Measurements from ENCODE around the gene TRIM4.
A peak's percentile ranks its signal among the peaks of the same experiment; 100 is the strongest.
"Not testable (repeated sequence)": the region's sequence is repeated elsewhere in the genome, so short reads cannot be mapped to it uniquely, and the experiment has no call there.

Gene TRIM4, protein sequence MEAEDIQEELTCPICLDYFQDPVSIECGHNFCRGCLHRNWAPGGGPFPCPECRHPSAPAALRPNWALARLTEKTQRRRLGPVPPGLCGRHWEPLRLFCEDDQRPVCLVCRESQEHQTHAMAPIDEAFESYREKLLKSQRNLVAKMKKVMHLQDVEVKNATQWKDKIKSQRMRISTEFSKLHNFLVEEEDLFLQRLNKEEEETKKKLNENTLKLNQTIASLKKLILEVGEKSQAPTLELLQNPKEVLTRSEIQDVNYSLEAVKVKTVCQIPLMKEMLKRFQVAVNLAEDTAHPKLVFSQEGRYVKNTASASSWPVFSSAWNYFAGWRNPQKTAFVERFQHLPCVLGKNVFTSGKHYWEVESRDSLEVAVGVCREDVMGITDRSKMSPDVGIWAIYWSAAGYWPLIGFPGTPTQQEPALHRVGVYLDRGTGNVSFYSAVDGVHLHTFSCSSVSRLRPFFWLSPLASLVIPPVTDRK

DNA sequence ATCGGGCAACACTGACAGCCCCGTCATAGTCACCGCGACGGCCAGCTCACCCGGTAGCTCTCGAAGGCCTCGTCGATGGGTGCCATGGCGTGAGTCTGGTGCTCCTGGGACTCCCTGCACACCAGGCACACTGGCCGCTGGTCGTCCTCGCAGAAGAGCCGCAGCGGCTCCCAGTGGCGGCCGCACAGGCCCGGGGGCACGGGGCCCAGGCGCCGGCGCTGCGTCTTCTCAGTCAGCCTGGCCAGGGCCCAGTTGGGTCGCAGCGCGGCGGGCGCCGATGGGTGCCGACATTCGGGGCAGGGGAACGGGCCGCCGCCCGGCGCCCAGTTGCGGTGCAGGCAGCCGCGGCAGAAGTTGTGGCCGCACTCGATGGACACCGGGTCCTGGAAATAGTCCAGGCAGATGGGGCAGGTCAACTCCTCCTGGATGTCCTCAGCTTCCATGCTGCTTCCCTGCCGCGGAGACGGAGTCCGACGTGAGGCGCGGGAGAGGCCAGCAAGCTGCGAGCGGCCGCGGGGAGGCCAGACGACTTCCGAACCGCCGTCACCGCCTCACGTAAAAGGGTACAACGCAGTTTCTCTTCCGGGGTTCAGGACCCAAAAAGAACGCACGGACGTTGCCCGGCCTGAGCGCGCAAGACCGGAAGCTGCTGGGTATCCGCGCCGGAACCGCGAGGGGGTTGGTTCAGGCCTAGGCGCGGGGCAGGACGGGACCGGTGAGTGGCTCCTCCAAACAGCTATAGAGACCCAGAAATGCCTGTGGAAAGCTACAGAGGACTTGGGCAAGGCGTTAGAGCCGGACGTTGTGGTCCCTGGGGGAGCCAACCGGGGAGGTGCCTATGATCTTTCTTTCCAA, at the start of gene TRIM4:
Gene TRIM4 (minus strand): TSS at position 572 of the 855 bp plus-strand sequence. CDS start 129 bp downstream, at position 443.
- peak; percentile 41 for DNase-seq

DNA sequence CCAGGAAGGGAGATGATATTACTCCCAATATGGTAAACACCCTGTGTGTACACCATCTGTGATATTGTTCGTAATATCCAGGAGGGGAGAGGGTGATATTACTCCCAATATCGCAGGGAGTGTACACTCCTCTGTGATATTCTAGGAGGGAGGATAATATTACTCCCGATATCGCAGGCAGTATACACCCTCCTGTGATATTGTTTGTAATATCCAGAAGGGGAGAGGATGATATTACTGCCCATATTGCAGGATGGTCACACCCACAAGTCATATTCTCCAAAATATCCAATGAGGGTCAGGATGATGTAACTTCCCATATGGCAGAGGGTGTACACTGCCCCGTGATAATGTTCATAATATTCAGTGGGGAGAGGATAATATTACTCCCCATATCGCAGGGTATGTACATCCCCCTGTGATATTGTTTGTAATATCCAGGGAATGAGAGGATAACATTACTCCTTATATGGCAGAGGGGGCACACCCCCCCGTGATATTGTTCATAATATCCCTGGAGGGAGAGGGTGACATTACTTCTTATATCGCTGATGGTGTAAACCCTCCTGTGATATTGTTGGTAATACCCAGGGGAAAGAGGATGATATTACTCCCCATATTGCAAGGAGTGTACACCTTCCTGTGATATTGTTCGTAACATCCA, 39.4 kb upstream of the TRIM4 start:
- DNase-seq, result no peak

DNA sequence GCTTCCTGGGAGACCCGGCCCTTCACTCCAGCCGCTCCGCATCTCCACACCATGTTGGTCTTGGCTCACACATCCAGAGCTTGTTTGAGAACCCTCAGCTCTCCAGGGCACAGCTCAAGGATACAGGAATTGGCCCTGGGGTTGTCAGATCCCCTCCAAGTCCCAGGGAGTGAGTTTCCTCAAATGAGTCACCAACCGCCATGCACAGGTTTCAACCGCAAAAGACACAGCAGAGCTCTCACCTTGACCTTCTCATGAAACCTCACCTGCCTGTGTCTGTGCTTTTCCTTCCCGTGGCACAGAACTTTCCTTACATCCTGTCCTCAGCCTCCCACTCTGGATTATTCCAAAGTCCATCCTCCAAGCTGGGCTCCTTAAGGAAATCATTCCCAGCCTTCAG, 35.9 kb upstream of the TRIM4 start:
- no peak for DNase-seq

DNA sequence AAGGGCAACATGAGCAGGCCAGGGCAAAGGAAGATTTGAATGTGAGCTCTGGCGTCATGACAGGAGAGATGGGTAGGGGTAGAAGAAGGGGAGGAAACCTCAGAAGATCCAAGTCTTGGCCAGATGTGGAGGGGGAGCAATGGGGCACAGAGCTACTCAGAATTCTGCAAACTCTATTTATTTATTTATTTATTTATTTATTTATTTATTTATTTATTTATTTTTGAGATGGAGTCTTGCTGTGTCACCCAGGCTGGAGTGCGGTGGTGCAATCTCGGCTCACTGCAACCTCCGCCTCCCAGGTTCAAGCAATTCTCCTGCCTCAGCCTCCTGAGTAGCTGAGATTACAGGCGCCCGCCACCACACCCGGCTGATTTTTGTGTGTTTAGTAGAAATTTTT, 35.3 kb upstream of the TRIM4 start:
- DNase-seq, result not testable (repeated sequence)

DNA sequence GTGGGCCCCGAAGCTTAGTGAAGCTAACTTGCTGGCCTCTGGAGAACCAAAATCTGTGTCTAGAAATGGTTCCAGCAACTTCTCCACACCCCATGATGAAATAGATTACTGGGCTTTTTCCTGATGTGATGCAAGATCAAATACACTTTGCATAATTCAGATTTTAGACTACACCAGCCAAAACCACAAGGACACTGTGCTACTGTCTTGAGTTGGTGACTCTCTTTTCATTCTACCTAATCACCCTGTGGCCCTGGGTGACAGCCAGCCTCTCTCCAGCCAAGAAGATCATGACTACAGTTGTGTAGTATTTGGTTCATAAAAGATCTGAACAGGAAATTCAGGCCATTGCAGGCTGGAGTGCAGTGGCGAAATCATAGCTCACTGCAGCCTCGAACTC, 34.3 kb upstream of the TRIM4 start:
- no peak for DNase-seq

DNA sequence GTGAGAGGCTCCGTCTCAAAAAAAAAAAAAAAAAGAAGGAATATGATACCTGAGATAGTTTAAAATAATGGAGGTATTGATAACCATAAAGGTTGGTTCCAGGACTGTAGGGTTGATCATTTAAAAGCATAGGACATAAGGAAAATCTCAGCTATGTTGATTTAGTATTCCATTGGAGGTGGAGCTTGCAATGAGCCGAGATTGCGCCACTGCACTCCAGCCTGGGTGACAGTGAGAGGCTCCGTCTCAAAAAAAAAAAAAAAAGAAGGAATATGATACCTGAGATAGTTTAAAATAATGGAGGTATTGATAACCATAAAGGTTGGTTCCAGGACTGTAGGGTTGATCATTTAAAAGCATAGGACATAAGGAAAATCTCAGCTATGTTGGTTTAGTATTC, 33.3 kb upstream of the TRIM4 start:
- DNase-seq, result not testable (repeated sequence)

DNA sequence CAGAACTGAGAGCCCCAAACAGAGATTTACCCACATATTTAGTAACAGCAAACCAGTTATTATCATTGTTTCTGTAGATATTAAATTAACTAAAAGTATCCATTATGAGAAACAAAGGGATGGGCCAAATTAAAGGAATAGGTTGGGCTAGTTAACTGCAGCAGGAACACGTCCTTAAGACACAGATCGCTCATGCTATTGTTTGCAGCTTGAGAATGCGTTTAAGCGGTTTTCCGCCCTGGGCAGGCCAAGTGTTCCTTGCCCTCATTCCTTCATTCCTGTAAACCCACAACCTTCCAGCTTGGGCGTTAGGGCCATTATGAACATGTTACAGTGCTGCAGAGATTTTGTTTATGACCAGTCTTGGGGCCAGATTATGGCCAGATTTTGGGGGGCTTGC, 31.5 kb upstream of the TRIM4 start:
- DNase-seq, result not testable (repeated sequence)

DNA sequence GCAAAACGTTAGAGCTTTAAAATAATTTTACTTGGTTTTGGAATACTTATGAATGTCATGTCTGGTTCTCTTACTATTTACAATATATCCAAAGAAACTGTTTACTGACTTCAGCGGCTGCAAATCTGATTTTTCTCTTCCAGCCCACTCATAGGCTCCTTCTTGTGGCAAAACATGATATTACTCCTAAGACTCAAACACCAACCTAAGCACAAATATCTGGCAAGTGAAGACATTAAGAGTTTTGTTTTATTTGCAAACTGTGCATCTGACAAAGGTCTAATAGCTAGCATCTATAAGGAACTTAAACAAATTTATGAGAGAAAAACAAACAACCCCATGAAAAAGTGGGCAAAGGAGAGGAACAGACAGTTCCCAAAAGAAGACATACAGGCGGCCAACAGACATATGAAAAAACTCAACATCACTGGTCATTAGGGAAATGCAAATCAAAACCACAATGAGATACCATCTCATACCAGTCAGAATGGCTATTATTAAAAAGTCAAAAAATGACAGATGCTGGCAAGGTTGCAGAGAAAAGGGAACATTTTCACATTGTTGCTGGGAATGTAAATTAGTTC, 30.4 kb upstream of the TRIM4 start:
- no peak for DNase-seq

DNA sequence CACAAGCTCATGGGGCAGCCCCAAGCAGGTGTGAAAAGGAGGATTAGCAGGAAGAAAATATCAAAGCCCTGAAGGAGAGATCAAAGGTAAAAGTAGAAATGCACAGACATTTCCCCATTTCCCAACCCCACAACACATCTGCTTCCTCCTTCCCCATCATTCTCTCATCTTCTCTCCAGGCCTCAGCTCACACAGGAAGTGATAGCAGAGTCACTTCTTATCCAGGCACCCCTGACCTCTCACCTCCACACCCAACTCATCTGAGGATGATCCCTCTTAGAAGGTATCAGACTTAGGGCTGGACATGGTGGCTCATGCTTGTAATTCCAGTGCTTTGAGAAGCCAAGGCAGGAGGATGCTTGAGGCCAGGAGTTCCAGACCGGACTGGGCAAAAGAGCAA, 28.3 kb upstream of the TRIM4 start:
- no peak for DNase-seq

DNA sequence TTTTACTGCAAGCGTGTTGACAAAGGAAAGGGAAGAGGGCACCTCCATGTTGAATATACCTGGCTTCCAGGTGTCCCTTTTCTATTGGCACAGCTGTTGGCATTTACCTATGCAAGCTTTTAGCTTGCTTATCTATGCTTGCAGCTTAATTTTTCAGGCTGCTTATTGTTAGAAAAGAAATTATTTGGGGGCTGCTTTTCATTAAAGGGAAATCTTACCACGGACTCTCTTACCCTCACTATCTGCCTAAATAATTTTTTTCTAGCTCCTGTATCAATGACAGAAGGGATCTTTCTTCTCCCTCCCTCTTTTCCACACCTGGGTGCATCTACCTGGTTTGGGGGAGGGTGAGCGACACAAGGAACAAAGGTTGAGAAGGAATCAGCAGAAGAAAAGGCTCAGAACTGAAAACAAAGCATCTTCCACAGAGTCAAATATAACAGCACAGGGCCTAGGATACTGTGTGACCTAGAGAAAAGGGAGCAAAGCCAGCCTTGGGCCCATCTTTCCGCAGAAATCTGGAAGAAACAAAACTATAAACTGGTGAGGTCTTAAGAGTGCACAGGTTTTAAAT, 25.3 kb upstream of the TRIM4 start:
- no peak for DNase-seq

DNA sequence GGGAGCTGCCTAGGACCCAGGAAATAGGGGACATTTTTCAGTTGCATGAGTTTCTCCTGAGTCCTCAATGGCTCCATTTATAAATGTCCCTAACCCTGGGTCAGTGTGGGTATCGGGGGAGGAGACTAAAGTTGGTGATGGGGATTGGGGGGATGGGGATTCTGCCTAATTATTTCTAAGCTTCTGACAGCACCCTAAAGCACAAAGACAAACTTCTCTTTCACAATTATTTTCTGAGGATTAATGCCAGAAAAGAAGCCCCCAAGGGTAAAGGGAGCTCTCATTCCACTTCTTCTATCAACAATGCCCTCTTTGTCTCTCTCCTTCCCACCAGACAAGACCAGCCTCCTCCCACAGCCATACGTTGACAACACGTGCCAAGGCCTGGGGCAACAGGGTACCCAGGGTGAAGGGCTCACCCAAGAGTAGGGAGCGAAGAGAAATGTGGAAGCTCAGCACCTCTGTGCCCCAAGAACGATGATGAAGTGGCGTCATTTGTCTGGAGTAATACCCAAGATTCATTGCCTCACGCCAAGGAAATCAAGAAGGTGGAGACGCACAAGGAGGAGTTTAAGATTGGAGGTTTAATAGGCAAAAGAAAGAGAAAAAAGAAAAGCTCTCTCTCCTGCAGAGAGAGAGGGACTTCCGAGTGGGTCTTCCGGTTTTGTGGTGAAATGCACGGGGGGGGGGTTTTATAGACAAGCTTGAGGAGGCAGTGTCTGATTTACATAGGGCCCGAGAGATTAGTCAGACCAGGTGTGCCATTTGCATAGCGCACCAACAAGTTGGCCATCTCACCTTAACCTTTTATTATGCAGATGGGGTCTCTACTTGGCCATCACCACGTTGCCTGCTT, 24.5 kb upstream of the TRIM4 start:
- DNase-seq, result no peak

DNA sequence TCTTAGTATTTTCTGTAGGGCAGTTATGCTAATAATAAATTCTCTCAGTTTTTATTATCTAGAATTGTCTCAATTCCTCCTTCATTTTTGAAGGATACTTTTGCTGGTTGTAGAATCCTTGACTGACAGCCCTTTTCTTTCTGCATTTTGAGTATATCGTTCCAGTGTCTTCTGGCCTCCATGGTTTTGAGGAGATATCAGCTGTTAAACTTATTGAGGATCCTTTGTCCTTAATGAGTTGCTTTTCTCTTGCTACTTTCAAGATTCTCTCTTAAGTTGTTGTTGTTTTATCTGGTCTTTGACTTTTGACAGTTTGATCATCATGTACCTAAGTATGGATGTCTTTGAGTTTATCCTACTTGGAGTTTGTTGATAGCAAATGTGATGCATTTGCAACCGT, 19.0 kb upstream of the TRIM4 start:
- no peak for DNase-seq

DNA sequence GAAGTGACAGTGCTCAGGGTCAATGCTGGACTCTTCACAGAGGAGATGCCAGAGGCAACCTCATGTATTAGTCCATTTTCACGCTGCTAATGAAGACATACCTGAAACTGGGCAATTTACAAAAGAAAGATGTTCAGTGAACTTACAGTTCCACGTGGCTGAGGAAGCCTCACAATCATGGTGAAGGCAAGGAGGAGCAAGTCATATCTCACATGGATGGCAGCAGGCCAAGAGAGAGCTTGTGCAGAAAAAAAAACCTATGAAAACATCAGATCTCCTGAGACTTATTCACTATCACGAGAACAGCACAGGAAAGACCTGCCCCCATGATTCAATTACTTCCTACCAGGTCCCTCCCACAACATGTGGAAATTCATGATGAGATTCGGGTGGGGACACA, 15.7 kb upstream of the TRIM4 start:
- DNase-seq, result not testable (repeated sequence)

DNA sequence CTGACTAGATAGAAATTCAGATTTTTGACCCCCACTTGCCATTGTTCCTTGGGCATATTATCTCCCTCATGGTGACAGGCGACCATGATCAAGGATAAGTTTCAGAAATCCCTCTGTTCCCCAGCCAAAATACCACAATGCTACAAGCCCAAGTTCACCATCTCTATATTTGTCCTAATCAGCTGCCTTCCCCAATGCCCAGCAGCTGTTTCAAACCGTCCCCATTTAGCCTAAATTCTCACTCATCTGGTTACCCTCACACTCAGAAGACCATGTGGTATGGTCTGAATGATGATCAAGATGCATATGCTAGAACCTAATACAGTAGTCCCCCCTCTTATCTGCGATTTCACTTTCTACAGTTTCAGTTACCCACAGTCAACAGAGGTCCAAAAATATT, 11.0 kb upstream of the TRIM4 start:
- DNase-seq, result no peak

DNA sequence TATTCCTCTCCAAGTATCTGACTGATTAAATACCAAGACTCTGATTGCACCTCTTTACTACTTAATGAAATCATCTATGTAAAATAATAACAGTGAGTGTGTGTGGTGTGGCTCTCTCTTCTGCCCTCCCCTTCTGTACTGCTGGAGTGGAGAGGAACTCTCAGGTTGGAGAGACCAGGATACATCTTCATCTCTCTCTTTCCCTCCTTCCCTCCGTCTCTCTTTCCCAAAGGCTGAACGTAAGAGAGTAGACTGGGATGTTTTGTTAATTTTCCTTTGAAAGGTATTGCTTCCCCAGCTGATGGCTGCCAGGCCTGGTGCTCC, 10.4 kb upstream of the TRIM4 start:
- DNase-seq, result no peak

DNA sequence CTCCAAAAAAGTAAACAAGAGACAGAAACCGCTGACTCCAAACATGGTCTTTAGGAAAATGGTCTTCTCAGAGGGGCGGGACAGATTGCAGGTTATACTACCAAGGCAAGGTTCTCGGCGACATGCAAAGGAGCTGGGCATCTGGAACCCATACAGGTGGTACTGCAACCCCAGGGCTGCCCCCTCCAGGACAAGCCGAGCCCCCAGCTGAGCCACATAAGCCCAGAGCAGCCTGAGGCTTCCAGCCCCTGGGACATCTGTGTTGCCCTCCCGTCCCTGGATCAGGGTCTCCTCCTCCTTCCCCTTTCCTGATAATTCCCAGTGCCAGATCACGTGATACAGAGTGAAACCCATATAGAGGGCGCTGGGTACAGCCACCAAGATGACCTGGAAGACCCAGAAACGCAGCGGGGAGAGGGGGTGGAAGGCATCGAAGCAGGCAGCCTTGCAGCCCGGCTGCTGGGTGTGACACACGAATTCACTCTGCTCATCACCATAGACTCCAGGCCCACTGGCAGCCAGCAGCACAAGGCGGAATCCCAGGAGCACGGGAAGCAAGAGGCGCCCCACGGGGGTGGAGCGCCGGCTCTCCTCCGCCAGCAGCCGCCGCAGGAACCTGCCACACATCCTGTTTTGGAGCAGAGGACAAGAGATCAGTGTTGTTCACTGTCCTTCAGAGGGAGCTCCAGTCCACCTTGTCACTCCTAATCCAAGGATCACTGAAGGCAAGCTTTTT, 9.8 kb upstream of the TRIM4 start, which contains the start of gene GJC3:
Gene GJC3 (minus strand): TSS at position 627 of the 736 bp plus-strand sequence. CDS start 0 bp downstream, at position 627.
- DNase-seq, result peak; percentile 6

DNA sequence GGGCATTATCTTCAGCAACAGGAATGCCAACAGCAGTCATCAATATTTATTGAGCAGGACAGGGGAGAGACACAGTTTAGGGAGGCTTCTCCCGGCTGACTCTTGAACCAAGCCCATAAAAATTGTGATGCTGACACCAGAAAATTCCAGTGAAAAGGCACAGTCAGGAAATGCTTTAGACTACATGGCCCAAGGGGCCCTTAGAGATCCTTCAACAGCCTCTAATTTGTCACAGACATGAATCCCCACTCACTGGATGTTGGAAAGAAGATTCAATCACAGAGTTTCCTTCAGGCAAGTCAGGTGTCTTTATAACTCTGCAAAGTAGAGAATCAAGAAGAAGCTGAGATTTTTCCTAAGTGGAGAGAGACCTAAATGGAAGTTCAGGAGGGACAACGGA, 8.9 kb upstream of the TRIM4 start:
- no peak for DNase-seq

DNA sequence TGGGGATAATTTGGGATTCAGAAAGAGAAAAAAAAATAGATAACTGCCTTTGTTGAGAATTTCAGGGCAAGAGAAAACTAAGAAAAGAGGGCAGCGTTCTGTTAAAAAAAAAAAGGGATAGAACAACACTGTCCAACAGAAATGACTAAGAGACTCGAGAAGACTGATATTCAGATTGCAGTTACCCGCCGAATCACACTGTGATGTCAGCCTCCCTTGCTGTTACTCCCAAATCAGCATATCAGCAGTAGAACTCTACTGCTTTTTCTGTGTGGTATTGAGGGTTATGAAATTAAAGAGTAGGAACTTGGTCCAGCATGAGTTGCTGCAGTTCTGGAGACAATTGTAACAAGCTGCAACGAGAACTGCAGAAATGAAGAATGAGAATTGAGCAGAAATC, 8.2 kb upstream of the TRIM4 start:
- no peak for DNase-seq

DNA sequence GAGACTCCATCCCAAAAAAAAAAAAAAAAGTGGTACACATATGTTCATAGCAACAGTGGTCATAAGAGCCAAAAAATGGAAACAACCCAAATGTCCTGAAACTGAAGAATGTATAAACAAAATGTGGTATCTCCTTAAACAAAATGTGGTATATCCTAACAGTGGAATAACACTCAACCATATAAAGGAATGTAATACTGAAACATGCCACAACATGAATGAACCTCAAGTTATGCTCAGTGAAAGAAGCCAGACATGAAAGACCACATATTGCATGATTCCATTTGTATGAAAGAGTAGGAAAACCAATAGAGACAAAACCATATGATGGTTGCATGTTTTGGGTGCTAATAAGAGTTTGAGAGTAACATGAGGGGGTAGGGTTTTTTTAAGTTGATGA, 7.0 kb upstream of the TRIM4 start:
- no peak for DNase-seq

DNA sequence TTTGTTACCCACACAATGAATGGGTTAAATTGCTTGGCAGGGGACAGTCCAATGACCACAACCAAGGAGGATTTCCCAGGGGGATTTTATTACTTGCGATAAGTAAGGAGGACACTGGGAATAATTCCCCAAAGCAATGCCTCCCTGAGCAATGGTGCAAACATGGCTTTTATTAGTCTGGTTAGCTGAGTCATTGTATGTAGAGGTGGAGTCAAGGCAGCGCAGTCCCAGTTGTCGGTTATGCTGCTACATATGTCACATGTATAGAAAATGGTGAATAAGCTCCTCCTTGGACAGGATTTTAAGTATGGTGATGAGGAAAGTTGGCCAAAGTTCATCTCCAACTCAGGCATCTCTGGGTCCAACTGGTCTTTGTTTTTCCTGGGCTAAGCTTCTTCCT, 3.9 kb upstream of the TRIM4 start:
- no peak for DNase-seq

DNA sequence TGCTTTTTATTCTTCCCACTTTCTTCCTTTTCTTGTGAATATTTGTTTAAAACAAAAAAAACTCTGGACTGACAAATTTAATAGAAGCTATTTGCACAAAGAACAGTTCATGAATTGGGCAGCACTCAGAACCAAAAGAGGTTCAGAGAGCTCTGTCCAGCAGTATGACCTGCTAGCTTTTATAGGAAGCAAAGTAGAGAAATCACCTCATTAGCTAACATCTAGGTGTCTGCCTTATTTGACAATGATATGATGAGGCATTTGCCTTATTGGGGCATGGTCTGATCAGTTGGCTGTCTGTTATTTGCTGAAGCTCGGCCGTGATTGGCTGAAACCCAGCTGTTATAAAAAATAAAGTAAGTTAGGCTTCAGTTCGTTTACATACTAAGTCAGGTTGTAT, 819 bp upstream of the TRIM4 start:
- no peak for DNase-seq
